GM18498 (cell line): ENCODE results near the gene IL1RL2.

ENCODE experiments used
- ATAC-seq: cut with Tn5 transposase; IDR thresholded peaks from one replicate; pipeline ENCODE4 v1.9.1; 2021; ENCODE audit warnings: mild to moderate bottlenecking, moderate library complexity; ENCODE audit not compliant: unreplicated experiment

The IL1RL2 gene

GRCh38 chr2:102186791-102187495 lies at the start of gene IL1RL2:
Gene IL1RL2 (plus strand): TSS chr2:102187023. CDS start chr2:102187868, 845 bp downstream.
- no peak for ATAC-seq

GRCh38 chr2:102137138-102137537 lies 49.7 kb upstream of the IL1RL2 start:
- ATAC-seq: no peak

GRCh38 chr2:102138331-102138730 lies 48.5 kb upstream of the IL1RL2 start:
- ATAC-seq: no peak

- no peak for ATAC-seq
These were observed 47.0 kb upstream of the IL1RL2 start for GRCh38 chr2:102139851-102140250.

GRCh38 chr2:102140377-102140776 lies 46.4 kb upstream of the IL1RL2 start:
- no peak for ATAC-seq

- no peak for ATAC-seq
These were observed 45.5 kb upstream of the IL1RL2 start for GRCh38 chr2:102141011-102141943.

GRCh38 chr2:102141970-102142828 lies 44.6 kb upstream of the IL1RL2 start, which contains the start of gene IL1R1:
Gene IL1R1 (plus strand): TSS chr2:102142746. CDS start chr2:102157725, 14,979 bp downstream.
- ATAC-seq: no peak

GRCh38 chr2:102142829-102143449 lies 43.9 kb upstream of the IL1RL2 start:
- ATAC-seq: no peak

GRCh38 chr2:102143450-102143985 lies 43.3 kb upstream of the IL1RL2 start:
- no peak for ATAC-seq

- no peak for ATAC-seq
These were observed 42.7 kb upstream of the IL1RL2 start for GRCh38 chr2:102144128-102144527.

GRCh38 chr2:102145107-102145506 lies 41.7 kb upstream of the IL1RL2 start:
- ATAC-seq: no peak

- ATAC-seq: no peak
These were observed 40.9 kb upstream of the IL1RL2 start for GRCh38 chr2:102145934-102146333.

GRCh38 chr2:102147935-102148334 lies 38.9 kb upstream of the IL1RL2 start:
- no peak for ATAC-seq

- no peak for ATAC-seq
These were observed 37.6 kb upstream of the IL1RL2 start for GRCh38 chr2:102149243-102149642.

GRCh38 chr2:102149644-102150455 lies 37.0 kb upstream of the IL1RL2 start:
- no peak for ATAC-seq

- ATAC-seq: no peak
These were observed 32.5 kb upstream of the IL1RL2 start for GRCh38 chr2:102154364-102154763.

- ATAC-seq: no peak
These were observed 31.7 kb upstream of the IL1RL2 start for GRCh38 chr2:102154946-102155702.

GRCh38 chr2:102155703-102156515 lies 30.9 kb upstream of the IL1RL2 start:
- no peak for ATAC-seq
